Adrenal gland (tissue), 19 donors: ENCODE results near the gene MPL. TPM values are rescaled to one million over a fixed set of nuclear protein-coding genes. Genes with fewer than 3 reads are reported as not detected.

ENCODE experiments used
- DNase-seq, 7 donors: peaks; one replicate each; pipeline ENCODE4 v3.0.0-alpha.2; 2019 to 2020
- H3K27ac ChIP-seq, 5 donors: fragments of 200-600 bp; sonication (generic) in 4 of 5; 1 replicate in 3 of 5; 2 replicates in 2 of 5; pipeline versions ENCODE4 v1.5.1 to v1.8.0; 2016 to 2020; ENCODE audit warnings: mild to moderate bottlenecking in 1 of 5
- H3K27me3 ChIP-seq: fragments of 200-600 bp; 2 replicates; pipeline ENCODE4 v1.8.0; 2021
- H3K36me3 ChIP-seq, 2 donors: fragments of 200-600 bp; replicated peaks in 1 of 2; 1 replicate in 1 of 2; 2 replicates in 1 of 2; pipeline versions ENCODE4 v1.5.1 to v1.8.0; 2018 to 2022
- H3K4me1 ChIP-seq, 2 donors: fragments of 200-600 bp; replicated peaks in 1 of 2; 1 replicate in 1 of 2; 2 replicates in 1 of 2; pipeline versions ENCODE4 v1.5.1 to v1.8.0; 2018 to 2021
- H3K4me3 ChIP-seq, 4 donors: fragments of 200-600 bp; sonication (generic) in 3 of 4; one replicate each; pipeline ENCODE4 v1.5.1; 2016 to 2018
- H3K9me3 ChIP-seq, 3 donors: fragments of 200-600 bp; sonication (generic) in 1 of 3; replicated peaks in 1 of 3; 1 replicate in 2 of 3; 2 replicates in 1 of 3; pipeline versions ENCODE4 v1.5.1 to v1.8.0; 2016 to 2021
- POLR2A ChIP-seq, 2 donors: fragments of 450-650 bp; IDR thresholded peaks; one replicate each; pipeline ENCODE4 v1.6.1; 2017; ENCODE audit warnings: antibody characterized with exemption in 2 of 2, mild to moderate bottlenecking in 2 of 2, moderate library complexity in 1 of 2
- WGBS, 4 donors: extraction: QIAGEN DNeasy Blood & Tissue Kit in 2 of 4; methylation state at CpG; one replicate each; pipeline versions ENCODE4 v1.1.5 to v1.1.7; 2013 to 2017; 5-methylcytosine and 5-hydroxymethylcytosine counted together
- intact Hi-C, 2 donors: fragments of 100-400 bp; cut with DNase I; formaldehyde crosslinking; loops; one replicate each; pipeline versions ENCODE4 v1.14.1 to v1.15.0; 2022 to 2023
- long read RNA-seq, 10 donors: library from polyadenylated mRNA in 3 of 10; unstranded in 2 of 10; stranded (forward) in 1 of 10; transcript quantifications; one replicate each; pipeline ENCODE4 v2.0.0 and lab custom pipeline, GENCODE V29; 2021 to 2026
- polyA plus RNA-seq, 3 donors: library from polyadenylated mRNA; stranded (reverse); fragments of 200-250 nt in 2 of 3; fragments of 350-450 nt in 1 of 3; fragmentation: Illumina TruSeq in 1 of 3; extraction: RNeasy Lipid Tissue Mini Kit (QIAGEN cat#74804) in 1 of 3; gene quantifications; one replicate each; pipeline ENCODE4 v1.2.3, GENCODE V29; 2013 to 2014
- total RNA-seq, 9 donors: library from RNA; depleted of rRNA in 4 of 9; stranded (reverse); fragments of >200 nt in 4 of 9; fragments of 120-200 nt in 1 of 9; fragmentation: NEBNext Ultra II Directional in 1 of 9; extraction: Animal tissue kit (Norgen Biotek cat#: 25700) in 1 of 9; gene quantifications; one replicate each; pipeline versions ENCODE4 v1.1.0 to v1.2.4, GENCODE V29; 2013 to 2023
- TF ChIP-seq, protein P1 (sequence below), 6 experiments: fragments of 450-650 bp in 4 of 6; fragments of 200-600 bp in 2 of 6; sonication (generic) in 1 of 6; IDR thresholded peaks; 1 replicate in 5 of 6; 2 replicates in 1 of 6; pipeline versions ENCODE4 v1.5.1 to v1.8.0; 2016 to 2021; ENCODE audit warnings: antibody characterized with exemption in 6 of 6, mild to moderate bottlenecking in 2 of 6, moderate library complexity in 1 of 6
- donor health status: healthy with polysubstance abuse.
- donor health status: Bipolar disorder and iron deficiency.
- donor health status: DM: yes; HTN: yes; CAD: no.
- donor health status: DM: no; HTN: no; CAD: no.
- donor health status: DM: no; HTN: no; CAD: no.
- donor health status: DM: yes; HTN: yes; CAD: no.

Gene MPL
- under 1 TPM in 4 of 9 donors, not detected in 5; 0.11 to 0.61 (median 0.35) TPM for total RNA-seq
- polyA plus RNA-seq, result under 1 TPM in 2 of 3 donors, not detected in 1; 0.15 to 0.40 TPM
- long read RNA-seq, donor 1, result 0 reads
- long read RNA-seq, donor 2, partial matches to known transcripts, result 0 of 1 reads
- long read RNA-seq, donor 2, other reads (novel, unspliced or antisense), result 0 of 1 reads
- long read RNA-seq, donor 3, result 0 reads
- long read RNA-seq, donor 4, result 0 reads
- long read RNA-seq, donor 5, result 0 reads
- long read RNA-seq, donor 6, result 0 reads
- long read RNA-seq, donor 7, result 0 reads
- long read RNA-seq, donor 8, result 0 reads
- long read RNA-seq, donor 9, result 0 reads
- long read RNA-seq, donor 10, result 0 reads

DNA sequence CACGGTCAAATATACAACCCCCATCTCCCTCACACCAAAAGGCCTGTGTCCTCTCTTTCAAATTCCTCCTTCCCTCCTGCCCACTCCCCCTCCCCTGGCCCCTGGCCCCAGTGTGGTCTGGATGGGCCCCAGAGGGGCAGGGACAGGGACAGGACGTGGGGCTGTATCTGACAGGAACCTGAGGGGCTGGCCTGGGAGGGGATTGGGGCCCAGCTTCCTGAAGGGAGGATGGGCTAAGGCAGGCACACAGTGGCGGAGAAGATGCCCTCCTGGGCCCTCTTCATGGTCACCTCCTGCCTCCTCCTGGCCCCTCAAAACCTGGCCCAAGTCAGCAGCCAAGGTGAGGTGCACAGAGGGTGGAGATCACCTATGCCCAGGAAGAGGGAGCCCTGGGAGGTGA, at the start of gene MPL:
TSS of gene MPL (plus strand) at position 231 of the 400 bp plus-strand sequence. CDS start at position 262, 31 bp downstream.
- no peak for DNase-seq
- WGBS, 4 donors, result 75 to 94% (median 80%) methylated on average over 1 to 3 of the region's 3 CpGs
- no peak within 1 kb of the TSS for H3K27ac ChIP-seq
- TF ChIP-seq POLR2A (IDR thresholded peaks at IDR 0.05), result no peak
- TF ChIP-seq, protein P1, sequence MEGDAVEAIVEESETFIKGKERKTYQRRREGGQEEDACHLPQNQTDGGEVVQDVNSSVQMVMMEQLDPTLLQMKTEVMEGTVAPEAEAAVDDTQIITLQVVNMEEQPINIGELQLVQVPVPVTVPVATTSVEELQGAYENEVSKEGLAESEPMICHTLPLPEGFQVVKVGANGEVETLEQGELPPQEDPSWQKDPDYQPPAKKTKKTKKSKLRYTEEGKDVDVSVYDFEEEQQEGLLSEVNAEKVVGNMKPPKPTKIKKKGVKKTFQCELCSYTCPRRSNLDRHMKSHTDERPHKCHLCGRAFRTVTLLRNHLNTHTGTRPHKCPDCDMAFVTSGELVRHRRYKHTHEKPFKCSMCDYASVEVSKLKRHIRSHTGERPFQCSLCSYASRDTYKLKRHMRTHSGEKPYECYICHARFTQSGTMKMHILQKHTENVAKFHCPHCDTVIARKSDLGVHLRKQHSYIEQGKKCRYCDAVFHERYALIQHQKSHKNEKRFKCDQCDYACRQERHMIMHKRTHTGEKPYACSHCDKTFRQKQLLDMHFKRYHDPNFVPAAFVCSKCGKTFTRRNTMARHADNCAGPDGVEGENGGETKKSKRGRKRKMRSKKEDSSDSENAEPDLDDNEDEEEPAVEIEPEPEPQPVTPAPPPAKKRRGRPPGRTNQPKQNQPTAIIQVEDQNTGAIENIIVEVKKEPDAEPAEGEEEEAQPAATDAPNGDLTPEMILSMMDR (IDR thresholded peaks at IDR 0.05), result no peak
- H3K27me3 ChIP-seq, result no peaks in the 10 kb centered on the region
- H3K9me3 ChIP-seq, result no peaks in the 10 kb centered on the region
- intact Hi-C loops, result no loop called here
- no peaks in the 10 kb centered on the region for H3K4me1 ChIP-seq
- H3K36me3 ChIP-seq, result no peaks in the 10 kb centered on the region
- H3K4me3 ChIP-seq, result no peak within 1 kb of the TSS

DNA sequence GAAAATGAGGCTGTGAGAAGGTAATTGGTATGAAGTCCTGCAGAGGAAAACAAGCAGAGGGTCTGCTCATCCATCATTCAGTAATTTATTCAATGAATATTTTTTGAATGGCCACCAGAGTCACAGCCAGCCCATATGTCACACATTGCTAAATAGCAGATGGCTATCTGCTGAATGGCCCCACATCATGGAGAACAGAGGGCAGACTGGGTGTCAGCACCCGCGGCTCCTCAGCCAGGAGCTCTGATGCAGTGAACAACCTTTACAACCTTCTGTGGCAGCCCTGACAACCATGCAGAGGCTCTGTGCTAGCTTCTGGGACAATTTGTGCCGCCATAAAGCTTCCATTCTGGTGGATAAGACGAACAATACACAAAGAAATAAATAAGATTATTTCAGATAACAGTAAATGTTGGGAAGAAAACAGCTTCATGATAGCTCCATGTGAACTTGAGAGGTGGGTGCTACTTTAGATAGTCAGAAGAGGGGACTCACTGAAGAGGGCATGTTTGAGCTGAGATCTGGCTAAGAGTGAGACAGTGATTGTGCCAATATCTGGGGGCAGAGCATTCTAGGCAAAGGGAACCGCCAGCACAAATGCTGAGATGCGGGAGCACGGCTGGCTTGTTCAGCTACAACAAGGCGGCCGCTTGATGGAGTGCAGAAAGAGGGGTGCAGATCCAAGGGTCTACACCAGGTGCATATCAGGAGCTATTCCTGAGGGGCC, 49.4 kb upstream of the MPL start:
- TF ChIP-seq POLR2A (IDR thresholded peaks at IDR 0.05), result no peak
- intact Hi-C loops, result no loop called here

DNA sequence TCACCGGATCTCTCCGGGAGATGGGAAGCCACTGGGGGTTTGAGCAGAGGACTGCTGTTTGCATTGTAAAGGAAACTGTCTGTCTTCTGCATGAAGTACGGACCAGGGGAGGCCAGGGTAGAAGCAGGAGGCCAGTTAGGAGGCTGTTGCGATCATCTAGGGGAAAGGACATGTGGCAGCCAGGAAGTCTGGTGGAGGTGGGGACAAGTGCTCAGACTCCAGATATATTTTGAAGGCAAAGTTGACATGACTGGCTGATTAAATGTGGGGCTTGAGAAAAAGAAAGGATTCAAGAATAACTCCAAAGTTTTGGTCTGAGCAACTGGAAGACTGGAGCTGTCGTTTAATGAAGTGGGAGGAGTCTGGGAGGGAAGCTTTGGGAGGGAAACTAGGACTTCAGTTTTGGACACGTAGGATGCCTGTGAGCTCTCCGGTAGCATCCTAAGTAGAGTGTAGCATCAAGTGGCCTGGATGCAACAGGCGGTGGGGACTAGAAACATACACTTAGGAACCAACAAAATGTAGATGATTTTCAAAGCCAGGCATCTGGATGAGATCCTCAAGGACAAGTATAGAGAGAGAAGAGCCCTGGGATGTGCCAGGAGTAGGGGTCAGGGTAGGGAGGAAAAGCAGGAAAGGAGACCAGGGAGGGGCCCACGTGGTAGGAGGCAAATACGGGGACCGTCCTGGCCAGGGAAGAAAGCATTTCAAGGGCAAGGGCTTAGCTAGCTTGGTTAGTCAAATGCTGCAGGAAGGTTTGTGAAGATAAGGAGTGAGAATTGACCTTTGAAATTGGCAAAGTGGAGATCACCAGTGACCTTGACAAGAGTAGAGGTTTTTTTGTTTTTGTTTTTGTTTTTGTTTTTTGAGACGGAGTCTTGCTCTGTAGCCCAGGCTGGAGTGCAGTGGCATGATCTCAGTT, 48.6 kb upstream of the MPL start:
- TF ChIP-seq, protein P1 (IDR thresholded peaks at IDR 0.05), result no peak
- TF ChIP-seq POLR2A (IDR thresholded peaks at IDR 0.05), result no peak
- Histone ChIP-seq H3K36me3 (no peaks in the 10 kb centered on the region), H3K4me1 (peaks cover 0 to 10% of the 10 kb centered on the region in 2 donors), H3K4me3 (no peak overlapping the region), H3K27ac (no peak overlapping the region), H3K9me3 (no peaks in the 10 kb centered on the region), H3K27me3 (no peaks in the 10 kb centered on the region)
- intact Hi-C loops, result no loop called here
- DNase-seq, result peak in 2 of 7 donors; percentile 10 to 43
- 53 to 70% (median 65%) methylated on average over 12 of the region's 12 CpGs for WGBS, 4 donors

More for the DNA sequence above, 49.4 kb upstream of the MPL start:
- H3K4me3 ChIP-seq, result no peak overlapping the region
- H3K4me1 ChIP-seq, result peaks cover 0 to 10% of the 10 kb centered on the region in 2 donors
- no peaks in the 10 kb centered on the region for H3K27me3 ChIP-seq
- no peak for DNase-seq
- 93 to 95% (median 94%) methylated on average over 7 to 9 of the region's 9 CpGs for WGBS, 4 donors
- no peak overlapping the region for H3K27ac ChIP-seq
- no peaks in the 10 kb centered on the region for H3K9me3 ChIP-seq
- no peaks in the 10 kb centered on the region for H3K36me3 ChIP-seq

DNA sequence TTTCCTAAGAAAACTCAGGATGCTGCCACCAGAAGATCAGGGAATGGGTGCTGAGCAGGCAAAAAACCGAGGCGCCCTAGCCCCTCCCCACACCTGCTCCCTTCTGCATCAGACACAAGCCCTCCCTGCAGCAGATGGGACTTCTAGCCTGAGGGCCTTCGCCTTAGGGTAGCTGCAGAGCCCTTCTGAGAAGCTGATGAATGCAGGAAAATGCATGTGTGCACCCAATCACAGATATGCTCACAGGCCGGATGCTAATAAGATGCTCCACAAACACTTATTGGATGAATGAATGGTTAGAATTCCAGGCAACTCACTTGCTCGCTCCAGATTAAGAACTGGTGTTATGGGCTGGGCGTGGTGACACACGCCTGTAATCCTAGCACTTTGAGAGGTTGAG, 45.4 kb upstream of the MPL start:
- WGBS, 4 donors, result 81 to 95% (median 84%) methylated on average over 7 of the region's 7 CpGs
- no peaks in the 10 kb centered on the region for H3K36me3 ChIP-seq
- H3K9me3 ChIP-seq, result no peaks in the 10 kb centered on the region
- no peak for TF ChIP-seq POLR2A (IDR thresholded peaks at IDR 0.05)
- TF ChIP-seq, protein P1 (IDR thresholded peaks at IDR 0.05), result no peak
- no peaks in the 10 kb centered on the region for H3K27me3 ChIP-seq
- H3K27ac ChIP-seq, result no peak overlapping the region
- no peak for DNase-seq
- no peak overlapping the region for H3K4me3 ChIP-seq
- H3K4me1 ChIP-seq, result peaks cover 0 to 23% of the 10 kb centered on the region in 2 donors
- intact Hi-C loops, result no loop called here
